DOHH2 (cell line): ENCODE measurements around the gene GARIN5B.

ENCODE experiments used
- H3F3A ChIP-seq: fragments of 200-600 bp; sonication (generic), shearing (Covaris generic); 2 replicates; pipeline ENCODE4 v1.6.0; 2016; ENCODE audit warnings: antibody characterized with exemption, mild to moderate bottlenecking; ENCODE audit not compliant: control insufficient read depth, insufficient read depth
- H3K27ac ChIP-seq: fragments of 200-600 bp; sonication (generic); 2 replicates; pipeline ENCODE4 v1.5.1; 2014; ENCODE audit warnings: low read depth, mild to moderate bottlenecking, low read length, moderate library complexity
- H3K27me3 ChIP-seq: fragments of 200-600 bp; sonication (generic); 2 replicates; pipeline ENCODE4 v1.6.1; 2014; ENCODE audit warnings: mild to moderate bottlenecking, low read length, mixed read lengths; ENCODE audit not compliant: control insufficient read depth
- H3K36me3 ChIP-seq: fragments of 200-600 bp; sonication (generic); 2 replicates; pipeline ENCODE4 v1.6.1; 2014; ENCODE audit warnings: mild to moderate bottlenecking, low read length, moderate library complexity, mixed read lengths; ENCODE audit not compliant: control insufficient read depth
- H3K4me1 ChIP-seq: fragments of 200-600 bp; sonication (generic); 2 replicates; pipeline ENCODE4 v1.6.1; 2014; ENCODE audit warnings: mild to moderate bottlenecking, low read length, mixed read lengths; ENCODE audit not compliant: control insufficient read depth
- H3K4me2 ChIP-seq: fragments of 200-600 bp; sonication (generic); 2 replicates; pipeline ENCODE4 v1.6.0; 2014; ENCODE audit warnings: mild to moderate bottlenecking, low read length, moderate library complexity
- H3K4me3 ChIP-seq: fragments of 200-600 bp; sonication (generic); 2 replicates; pipeline ENCODE4 v1.5.1; 2014; ENCODE audit warnings: mild to moderate bottlenecking, low read length, mixed read lengths
- H3K79me2 ChIP-seq: fragments of 200-600 bp; sonication (generic); 2 replicates; pipeline ENCODE4 v1.6.1; 2014; ENCODE audit warnings: mild to moderate bottlenecking, low read length, mixed read lengths; ENCODE audit not compliant: control insufficient read depth
- H3K9me2 ChIP-seq: fragments of 200-600 bp; sonication (generic); replicated peaks from 2 replicates; pipeline ENCODE4 v1.6.1; 2014; ENCODE audit warnings: mild to moderate bottlenecking, low read length, mixed read lengths; ENCODE audit not compliant: control insufficient read depth
- H3K9me3 ChIP-seq: fragments of 200-600 bp; sonication (generic); 2 replicates; pipeline ENCODE4 v1.6.1; 2014; ENCODE audit warnings: antibody characterized with exemption, low read length, mixed read lengths; ENCODE audit not compliant: control insufficient read depth, insufficient read depth
- H4K20me1 ChIP-seq: fragments of 200-600 bp; sonication (generic); 2 replicates; pipeline ENCODE4 v1.6.0; 2014; ENCODE audit warnings: low read depth, mild to moderate bottlenecking, antibody characterized with exemption, low read length, moderate library complexity; ENCODE audit not compliant: control insufficient read depth, insufficient read depth
- EZH2phosphoT487 ChIP-seq: fragments of 200-600 bp; sonication (generic); IDR thresholded peaks from 2 replicates; pipeline ENCODE4 v1.6.1; 2017; ENCODE audit warnings: borderline replicate concordance, mild to moderate bottlenecking, antibody characterized with exemption, low read length, moderate library complexity, mixed read lengths
- TF ChIP-seq, protein P1 (sequence below): fragments of 200-600 bp; sonication (generic); IDR thresholded peaks from one replicate; pipeline ENCODE4 v1.5.1; 2014; ENCODE audit warnings: antibody characterized with exemption, mild to moderate bottlenecking, low read depth, low read length; ENCODE audit not compliant: poor library complexity, severe bottlenecking

Gene GARIN5B

DNA sequence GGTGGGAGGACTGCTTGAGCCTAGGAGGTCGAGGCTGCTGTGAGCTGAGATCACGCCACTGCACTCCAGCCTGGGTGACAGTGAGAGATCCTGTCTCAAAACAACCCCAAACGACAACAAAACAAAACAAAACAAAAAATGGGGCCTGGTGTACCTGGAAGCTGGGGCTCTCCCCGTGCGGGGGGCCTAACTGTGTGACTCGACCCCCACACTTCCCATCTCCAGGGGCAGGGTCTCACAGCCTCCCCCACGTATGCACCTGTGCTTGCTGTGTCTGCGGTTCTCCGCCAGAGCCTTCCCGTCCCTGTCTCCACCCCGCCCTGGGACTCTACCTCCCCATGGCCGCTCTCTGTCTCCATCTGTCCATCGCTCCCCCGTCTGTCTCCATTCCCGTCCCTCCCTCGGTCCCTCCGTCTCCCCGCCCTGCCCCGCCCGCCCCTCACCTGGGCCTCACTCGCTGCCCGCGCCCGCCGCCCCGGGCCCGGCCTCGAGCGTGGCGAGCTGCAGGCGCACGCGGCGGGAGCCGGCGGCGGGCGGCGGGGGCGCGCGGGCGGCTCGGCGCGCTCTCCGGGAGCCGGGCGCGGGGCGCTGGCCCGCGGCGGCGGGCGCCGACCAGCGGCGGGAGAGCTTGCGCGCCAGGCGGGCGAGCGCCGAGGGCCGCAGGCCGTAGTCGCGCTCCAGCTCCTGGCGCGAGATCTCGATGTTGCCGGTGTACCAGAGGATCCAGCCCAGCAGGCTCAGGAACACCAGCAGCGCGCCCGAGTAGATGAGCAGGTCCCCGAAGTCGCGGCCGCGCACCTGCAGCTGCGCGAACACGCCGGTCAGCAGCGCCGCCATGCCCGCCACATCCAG, 20.4 kb upstream of the GARIN5B start:
- Histone ChIP-seq H3K4me1 (peaks cover 47% of the 10 kb centered on the region), H3K4me3 (peak overlapping the region; percentile 99), H3K9me3 (no peaks in the 10 kb centered on the region), H3K27ac (peak overlapping the region; percentile 97), H3F3A (peaks cover 38% of the 10 kb centered on the region), H3K9me2 (no peaks in the 10 kb centered on the region), H3K4me2 (peak overlapping the region; percentile 99), H3K36me3 (peaks cover 36% of the 10 kb centered on the region), H3K27me3 (peaks cover 3% of the 10 kb centered on the region; the same call in 1 of the 2 replicates), H3K79me2 (peaks cover 58% of the 10 kb centered on the region), H4K20me1 (peaks cover 26% of the 10 kb centered on the region)
- TF ChIP-seq EZH2phosphoT487: no peak
- TF ChIP-seq, protein P1, sequence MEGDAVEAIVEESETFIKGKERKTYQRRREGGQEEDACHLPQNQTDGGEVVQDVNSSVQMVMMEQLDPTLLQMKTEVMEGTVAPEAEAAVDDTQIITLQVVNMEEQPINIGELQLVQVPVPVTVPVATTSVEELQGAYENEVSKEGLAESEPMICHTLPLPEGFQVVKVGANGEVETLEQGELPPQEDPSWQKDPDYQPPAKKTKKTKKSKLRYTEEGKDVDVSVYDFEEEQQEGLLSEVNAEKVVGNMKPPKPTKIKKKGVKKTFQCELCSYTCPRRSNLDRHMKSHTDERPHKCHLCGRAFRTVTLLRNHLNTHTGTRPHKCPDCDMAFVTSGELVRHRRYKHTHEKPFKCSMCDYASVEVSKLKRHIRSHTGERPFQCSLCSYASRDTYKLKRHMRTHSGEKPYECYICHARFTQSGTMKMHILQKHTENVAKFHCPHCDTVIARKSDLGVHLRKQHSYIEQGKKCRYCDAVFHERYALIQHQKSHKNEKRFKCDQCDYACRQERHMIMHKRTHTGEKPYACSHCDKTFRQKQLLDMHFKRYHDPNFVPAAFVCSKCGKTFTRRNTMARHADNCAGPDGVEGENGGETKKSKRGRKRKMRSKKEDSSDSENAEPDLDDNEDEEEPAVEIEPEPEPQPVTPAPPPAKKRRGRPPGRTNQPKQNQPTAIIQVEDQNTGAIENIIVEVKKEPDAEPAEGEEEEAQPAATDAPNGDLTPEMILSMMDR: no peak

DNA sequence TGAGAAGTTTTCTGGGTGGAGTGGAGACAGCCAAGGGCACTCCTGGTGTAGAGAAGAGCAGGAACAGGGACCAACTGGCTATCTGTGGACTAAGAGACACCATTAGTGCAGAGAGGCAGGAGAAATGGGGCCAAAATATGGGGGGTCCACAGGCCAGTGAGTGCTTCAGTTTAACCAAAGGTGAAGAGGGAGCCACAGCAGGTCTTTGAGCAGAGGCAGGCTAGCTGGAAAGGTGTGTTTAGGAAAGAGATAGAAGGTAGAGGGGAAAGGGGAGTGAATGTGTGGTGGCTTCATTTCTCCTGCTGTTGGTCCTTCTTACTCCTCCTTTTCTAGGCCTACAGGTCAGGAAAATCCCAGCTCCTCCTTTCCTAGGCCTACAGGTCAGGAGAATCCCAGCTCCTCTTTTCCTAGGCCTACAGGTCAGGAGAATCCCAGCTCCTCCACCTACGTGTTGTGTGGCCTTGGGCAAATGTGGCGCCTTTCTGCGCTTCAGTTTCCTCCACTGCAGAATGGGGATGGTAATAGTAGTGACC, 19.5 kb upstream of the GARIN5B start:
- Histone ChIP-seq H3K9me3 (no peaks in the 10 kb centered on the region), H3K27ac (no peak overlapping the region), H4K20me1 (peaks cover 17% of the 10 kb centered on the region), H3K36me3 (peaks cover 27% of the 10 kb centered on the region), H3K4me3 (peak overlapping the region; percentile 79), H3K27me3 (peaks cover 3% of the 10 kb centered on the region; the same call in 1 of the 2 replicates), H3K4me2 (peak overlapping the region; percentile 87), H3K4me1 (peaks cover 38% of the 10 kb centered on the region), H3K9me2 (no peaks in the 10 kb centered on the region), H3F3A (peaks cover 30% of the 10 kb centered on the region), H3K79me2 (peaks cover 49% of the 10 kb centered on the region)
- TF ChIP-seq EZH2phosphoT487: no peak
- TF ChIP-seq, protein P1: no peak

DNA sequence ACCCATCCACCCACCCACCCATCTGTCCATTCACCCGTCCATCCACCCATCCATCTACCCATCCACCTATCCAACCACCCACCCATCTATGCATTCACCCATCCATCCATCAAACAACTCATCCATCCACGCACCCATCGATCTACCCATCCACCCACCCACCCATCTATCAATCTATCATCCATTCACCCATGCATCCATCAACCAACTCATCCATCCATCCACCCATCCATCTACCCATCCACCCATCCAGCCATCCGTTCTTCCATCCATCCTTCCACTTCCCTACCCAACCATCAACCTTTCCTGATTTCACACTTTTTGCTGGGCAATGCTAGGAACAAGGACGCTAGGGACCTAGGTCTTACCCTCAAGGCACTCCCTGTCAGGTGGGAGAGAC, 19.0 kb upstream of the GARIN5B start:
- no peak for TF ChIP-seq EZH2phosphoT487
- TF ChIP-seq, protein P1: no peak
- Histone ChIP-seq H3K36me3 (peaks cover 21% of the 10 kb centered on the region), H3K4me2 (peak overlapping the region; percentile 87)

More for the DNA sequence above, 19.0 kb upstream of the GARIN5B start:
- no peak overlapping the region for H3K27ac ChIP-seq
- H3K9me3 ChIP-seq: no peaks in the 10 kb centered on the region
- H3F3A ChIP-seq: peaks cover 24% of the 10 kb centered on the region
- no peaks in the 10 kb centered on the region for H3K9me2 ChIP-seq
- H3K4me3 ChIP-seq: peak overlapping the region; percentile 2; the same call in 1 of the 2 replicates
- H3K4me1 ChIP-seq: peaks cover 32% of the 10 kb centered on the region
- H3K27me3 ChIP-seq: peaks cover 3% of the 10 kb centered on the region; the same call in 1 of the 2 replicates
- H3K79me2 ChIP-seq: peaks cover 43% of the 10 kb centered on the region
- H4K20me1 ChIP-seq: peaks cover 12% of the 10 kb centered on the region
